SK-N-MC (cell line): ENCODE data around the gene RGS13.

Experiments
- DNase-seq: peaks from one replicate; pipeline ENCODE4 v3.0.0-alpha.2; 2011; ENCODE audit warnings: low read depth, low spot score
- H3K27ac ChIP-seq: fragments of 200-600 bp; sonication (generic); 2 replicates; pipeline ENCODE4 v1.5.1; 2016; ENCODE audit warnings: mixed run types
- H3K36me3 ChIP-seq: fragments of 200-600 bp; sonication (generic); 2 replicates; pipeline ENCODE4 v1.6.1; 2017; ENCODE audit warnings: antibody characterized with exemption, low read length, mixed read lengths; ENCODE audit not compliant: insufficient read depth
- H3K4me3 ChIP-seq: fragments of 200-600 bp; sonication (generic); 2 replicates; pipeline ENCODE4 v1.5.1; 2016
- H3K9ac ChIP-seq: fragments of 200-600 bp; sonication (generic); 2 replicates; pipeline ENCODE4 v1.8.0; 2017; ENCODE audit warnings: mixed run types, mixed read lengths; ENCODE audit not compliant: insufficient read length
- H3K9me3 ChIP-seq: fragments of 200-600 bp; sonication (generic); 2 replicates; pipeline ENCODE4 v1.6.1; 2017; ENCODE audit warnings: low read depth, mild to moderate bottlenecking, antibody characterized with exemption, low read length, moderate library complexity, mixed read lengths
- EZH2 ChIP-seq: fragments of 200-600 bp; sonication (generic); IDR thresholded peaks from one replicate; pipeline ENCODE4 v1.6.1; 2017; ENCODE audit warnings: antibody characterized with exemption
- FOXP2 ChIP-seq: optimal IDR thresholded peaks from 2 replicates; pipeline ENCODE3; 2011; ENCODE audit warnings: mild to moderate bottlenecking, moderate library complexity; ENCODE audit not compliant: insufficient read depth; ENCODE audit errors: extremely low read length, control extremely low read depth
- POLR2AphosphoS5 ChIP-seq: IDR thresholded peaks from 2 replicates; pipeline ENCODE4 v1.6.1; 2012; ENCODE audit warnings: mild to moderate bottlenecking, low read depth, low read length, borderline replicate concordance

RGS13 gene

DNA sequence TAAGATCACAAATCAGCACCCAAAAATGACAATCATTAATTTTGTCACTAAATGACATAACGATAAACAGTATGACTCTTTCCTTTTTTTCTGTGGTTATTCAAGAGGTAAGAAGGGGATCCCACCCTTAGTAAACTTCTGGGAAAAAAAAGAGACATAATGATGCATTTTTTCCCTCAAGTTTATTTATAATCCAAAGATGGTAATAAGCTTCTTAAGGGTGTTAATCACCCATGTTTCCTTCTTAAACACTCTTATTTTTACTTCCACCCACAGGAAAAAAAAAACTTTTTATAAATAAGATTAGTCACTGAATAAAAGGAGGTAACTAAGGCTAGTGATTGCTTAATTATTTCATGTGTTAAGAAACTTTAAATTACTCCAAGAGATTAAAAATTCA is 35.7 kb upstream of the RGS13 start:
- DNase-seq = no peak
- Histone ChIP-seq H3K4me3 (no peak overlapping the region), H3K27ac (no peak overlapping the region), H3K9ac (no peak overlapping the region), H3K36me3 (no peaks in the 10 kb centered on the region), H3K9me3 (no peaks in the 10 kb centered on the region)
- TF ChIP-seq FOXP2 = no peak
- no peak for TF ChIP-seq EZH2
- TF ChIP-seq POLR2AphosphoS5 = no peak

DNA sequence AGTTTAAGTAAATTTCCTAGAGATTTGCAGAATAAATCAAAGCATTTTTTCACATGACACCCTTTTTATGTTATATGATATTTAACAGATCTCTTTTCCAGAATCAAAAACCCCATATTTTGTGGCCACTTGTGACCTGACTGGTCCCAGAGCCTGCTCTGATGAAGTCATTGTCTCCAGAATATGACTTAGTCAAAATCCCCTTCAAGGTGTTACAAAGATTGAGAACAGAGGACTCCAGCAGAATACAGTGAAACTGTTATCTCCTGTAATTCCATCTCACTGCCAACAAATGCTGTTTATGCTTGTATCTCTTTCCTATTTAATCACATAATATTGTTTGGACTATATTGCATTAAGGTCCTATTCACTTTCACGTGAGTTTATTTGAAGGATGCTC is 34.8 kb upstream of the RGS13 start:
- TF ChIP-seq POLR2AphosphoS5 = no peak
- TF ChIP-seq FOXP2 = no peak
- no peak for TF ChIP-seq EZH2
- Histone ChIP-seq H3K36me3 (no peaks in the 10 kb centered on the region), H3K27ac (no peak overlapping the region), H3K9me3 (no peaks in the 10 kb centered on the region), H3K4me3 (no peak overlapping the region), H3K9ac (no peak overlapping the region)
- no peak for DNase-seq

DNA sequence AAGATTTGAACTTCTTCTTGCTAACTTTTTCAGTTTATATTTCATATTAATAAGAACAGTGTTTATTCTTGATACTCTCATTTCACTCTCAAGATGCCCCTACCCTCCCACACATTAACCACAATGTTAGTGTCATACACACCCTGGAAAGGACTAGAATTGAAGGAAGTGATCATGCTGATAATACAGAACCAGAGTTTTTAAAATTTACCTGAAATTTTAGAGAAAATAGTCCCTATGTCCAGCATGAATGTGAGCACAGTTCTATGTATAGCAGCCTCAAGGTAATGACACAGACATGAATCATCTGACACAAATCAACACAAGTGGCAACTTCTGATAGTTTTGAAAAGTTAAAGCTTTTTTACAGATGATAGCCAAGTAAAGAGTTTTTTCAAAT is 34.4 kb upstream of the RGS13 start:
- H3K9ac ChIP-seq = no peak overlapping the region
- no peak overlapping the region for H3K4me3 ChIP-seq
- H3K27ac ChIP-seq = no peak overlapping the region
- DNase-seq = no peak
- no peaks in the 10 kb centered on the region for H3K36me3 ChIP-seq
- H3K9me3 ChIP-seq = no peaks in the 10 kb centered on the region
- TF ChIP-seq POLR2AphosphoS5 = no peak
- no peak for TF ChIP-seq EZH2
- TF ChIP-seq FOXP2 = no peak

DNA sequence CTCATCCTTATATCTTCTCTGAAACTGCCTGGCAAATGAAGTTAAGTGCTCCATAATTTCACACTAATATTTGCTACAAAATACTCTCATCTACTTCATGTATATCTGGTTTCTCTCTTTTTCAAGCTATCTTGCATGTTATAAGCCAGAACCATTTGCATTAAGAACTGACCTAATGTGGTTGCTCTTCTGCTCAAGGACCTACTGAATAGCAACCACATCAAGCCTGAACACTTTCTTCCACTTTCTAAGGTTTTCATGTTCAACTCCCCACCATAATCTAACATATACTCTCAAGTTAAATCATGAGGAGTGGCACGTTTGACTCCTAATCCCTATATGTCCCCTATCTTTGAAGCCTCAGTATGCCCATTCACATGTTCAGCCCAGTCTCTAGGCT is 33.2 kb upstream of the RGS13 start:
- no peak overlapping the region for H3K9ac ChIP-seq
- no peak for TF ChIP-seq POLR2AphosphoS5
- no peak for TF ChIP-seq FOXP2
- no peaks in the 10 kb centered on the region for H3K9me3 ChIP-seq
- H3K27ac ChIP-seq = no peak overlapping the region
- H3K36me3 ChIP-seq = no peaks in the 10 kb centered on the region
- DNase-seq = no peak
- no peak overlapping the region for H3K4me3 ChIP-seq

DNA sequence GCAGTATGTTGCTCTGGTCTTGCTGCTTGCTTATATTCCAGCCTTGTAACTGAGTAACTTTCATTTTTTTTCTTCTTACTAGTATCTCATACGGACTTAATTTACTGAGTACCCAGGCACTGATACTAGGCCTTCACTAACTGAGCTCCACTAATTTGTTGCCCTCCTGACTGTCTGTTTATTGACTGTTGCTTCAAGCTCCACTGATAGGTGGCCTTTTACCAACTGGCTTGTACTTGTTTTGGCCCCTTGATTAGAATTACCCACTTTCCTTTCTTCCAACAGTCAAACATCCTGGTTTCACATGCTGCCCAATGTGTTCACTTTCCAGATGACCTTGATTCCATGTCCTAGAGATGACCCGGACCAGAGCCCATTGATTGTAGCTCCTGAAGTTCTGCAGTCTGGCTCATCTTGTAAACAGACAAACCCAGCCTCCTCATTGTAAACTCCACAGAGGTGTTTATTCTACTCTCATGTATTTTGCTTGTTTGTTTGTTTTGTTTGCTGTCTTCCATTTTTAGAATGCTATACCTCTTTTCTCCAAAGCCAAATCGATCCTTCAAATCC is 32.6 kb upstream of the RGS13 start:
- Histone ChIP-seq H3K9ac (no peak overlapping the region), H3K9me3 (no peaks in the 10 kb centered on the region), H3K4me3 (no peak overlapping the region), H3K27ac (no peak overlapping the region), H3K36me3 (no peaks in the 10 kb centered on the region)
- no peak for TF ChIP-seq EZH2
- no peak for DNase-seq

DNA sequence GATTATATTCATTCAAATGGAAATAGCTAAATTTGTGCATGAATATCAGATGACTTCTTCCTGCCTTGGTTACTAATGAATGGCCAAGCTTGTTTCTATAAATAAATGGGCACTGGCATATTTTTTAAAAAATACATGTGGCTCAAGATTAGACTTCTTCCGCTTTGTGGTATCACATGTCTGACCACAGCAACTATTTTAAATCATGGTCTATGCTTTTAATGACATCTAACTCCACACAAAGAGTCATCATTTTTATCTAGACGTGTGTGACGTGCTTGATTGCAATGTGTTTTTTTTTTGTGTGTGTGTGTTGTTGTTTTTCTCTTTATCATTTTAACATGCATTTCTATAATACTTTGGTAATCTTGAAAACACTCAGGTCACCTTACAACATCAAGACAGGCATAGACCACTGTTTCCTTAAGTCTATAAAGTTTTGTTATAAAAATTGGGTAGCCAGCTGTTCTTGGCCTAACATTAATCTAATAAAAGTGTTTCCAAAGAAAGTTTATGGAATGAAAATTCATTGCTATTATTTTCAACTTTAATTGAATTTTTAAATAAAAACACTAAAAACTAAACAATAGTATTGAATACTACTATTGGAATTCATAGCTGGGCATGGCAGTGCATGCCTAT is 30.8 kb upstream of the RGS13 start:
- no peak overlapping the region for H3K9ac ChIP-seq
- no peaks in the 10 kb centered on the region for H3K9me3 ChIP-seq
- TF ChIP-seq FOXP2 (no peak), POLR2AphosphoS5 (no peak), EZH2 (no peak)
- H3K36me3 ChIP-seq = no peaks in the 10 kb centered on the region
- no peak overlapping the region for H3K27ac ChIP-seq
- DNase-seq = no peak
- H3K4me3 ChIP-seq = no peak overlapping the region

DNA sequence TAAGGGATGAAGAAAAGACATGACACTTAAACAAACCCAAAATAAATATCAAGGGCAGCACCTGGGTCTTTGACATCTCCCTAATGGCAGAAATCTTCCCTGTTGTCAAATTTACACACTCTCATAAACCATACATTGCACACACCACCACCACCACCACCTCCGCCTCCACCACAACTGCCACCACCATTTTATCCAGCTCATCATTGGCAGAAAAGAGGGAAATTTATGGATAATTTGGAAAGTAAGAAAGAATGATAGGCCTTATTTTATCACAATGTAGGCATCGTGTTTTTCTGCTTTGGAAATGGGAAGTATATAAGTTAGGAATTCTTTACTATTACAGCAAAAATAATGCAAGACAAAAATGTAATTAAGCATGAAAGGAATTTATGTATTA is 27.3 kb upstream of the RGS13 start:
- TF ChIP-seq EZH2 (no peak), FOXP2 (no peak), POLR2AphosphoS5 (no peak)
- Histone ChIP-seq H3K4me3 (no peak overlapping the region), H3K36me3 (no peaks in the 10 kb centered on the region), H3K27ac (no peak overlapping the region), H3K9me3 (no peaks in the 10 kb centered on the region), H3K9ac (no peak overlapping the region)
- DNase-seq = no peak

DNA sequence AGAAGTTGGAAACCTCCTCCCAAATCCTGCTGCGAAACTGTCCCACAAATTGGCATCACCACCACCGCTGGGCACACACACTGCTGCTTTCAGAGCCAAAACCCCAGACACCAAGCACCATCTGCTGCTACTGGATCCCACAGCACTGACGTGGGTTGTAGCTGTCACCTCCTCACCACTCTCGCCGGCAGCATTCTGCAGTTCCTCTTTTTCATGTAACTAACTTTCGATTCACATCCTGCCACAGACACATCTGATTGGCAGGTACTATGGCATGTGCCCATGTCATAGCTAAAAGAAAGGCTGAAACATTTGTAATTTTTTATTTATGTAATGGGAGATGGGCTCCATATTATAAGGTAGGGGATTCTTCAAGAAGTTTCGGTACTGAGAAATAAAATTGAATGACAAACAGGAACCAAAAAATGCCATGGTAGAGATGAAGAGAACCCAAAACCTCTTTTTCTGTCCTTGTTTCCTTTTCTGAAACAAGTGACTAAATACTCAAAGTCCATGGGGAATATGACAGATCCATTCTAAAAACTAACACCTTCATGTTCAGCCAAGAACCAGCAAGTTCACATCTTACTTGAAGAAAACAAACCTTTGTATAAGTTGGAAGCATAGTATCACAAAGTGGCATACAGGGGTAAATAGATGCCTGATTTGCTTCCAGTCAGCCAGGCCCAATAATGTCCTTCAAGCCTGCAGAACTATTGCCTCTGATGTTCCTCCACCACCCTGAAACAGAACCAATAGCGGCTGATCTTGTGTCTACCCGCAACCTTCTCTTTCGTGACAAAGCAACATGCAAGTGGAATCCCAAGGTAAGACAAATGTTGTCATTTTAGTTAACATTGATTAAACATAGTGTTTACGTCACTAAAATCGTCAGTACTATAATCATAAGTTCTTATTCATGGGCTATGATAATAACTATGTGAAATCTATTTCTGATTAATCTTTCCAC is 26.6 kb upstream of the RGS13 start:
- Histone ChIP-seq H3K27ac (no peak overlapping the region), H3K9ac (no peak overlapping the region), H3K36me3 (no peaks in the 10 kb centered on the region), H3K4me3 (no peak overlapping the region), H3K9me3 (no peaks in the 10 kb centered on the region)
- no peak for TF ChIP-seq FOXP2
- TF ChIP-seq POLR2AphosphoS5 = no peak
- no peak for TF ChIP-seq EZH2
- DNase-seq = no peak
